Measurements from ENCODE around the gene SRRM2. TPM values are rescaled to one million over a fixed set of nuclear protein-coding genes. Genes with fewer than 3 reads are reported as not detected.

Gene SRRM2
- total RNA-seq, 1 experiment from 2014 or later: 746 TPM

- ChIA-PET CTCF (interaction anchor here (0.5 to 0.7 kb wide), 2 partner anchors 9 to 97 kb away, joined by 3 to 5 read pairs; no protein-coding TSS in a partner anchor), POLR2A (ENCODE audit: unreplicated experiment) (no interaction called here)
- Histone ChIP-seq H3K9me2 (ENCODE audit: insufficient read depth) (no peaks in the 10 kb centered on the region), H3K27me3 (ENCODE audit: insufficient read depth, low read depth) (no peaks in the 10 kb centered on the region), H4K20me1 (ENCODE audit: insufficient read depth) (peaks cover 46% of the 10 kb centered on the region), H3K4me3 (no peak overlapping the region), H3K36me3 (ENCODE audit: low read depth) (peaks cover 13% of the 10 kb centered on the region; the same call in 1 of the 2 replicates), H3K4me2 (no peak overlapping the region), H3K79me2 (ENCODE audit: low read depth) (peaks cover 37% of the 10 kb centered on the region), H2AFZ (no peak overlapping the region), H3K27ac (peak overlapping the region; percentile 19; the same call in 1 of the 2 replicates), H3K4me1 (replicated peaks; ENCODE audit: insufficient read depth) (peaks cover 13% of the 10 kb centered on the region), H3K9me3 (ENCODE audit: insufficient read depth, low read depth) (no peaks in the 10 kb centered on the region), H3F3A (ENCODE audit: insufficient read depth, low read depth) (peaks cover 74% of the 10 kb centered on the region)
- DNase-seq: peak in 1 of 2 experiments; percentile 49
- intact Hi-C loops (cut with micrococcal nuclease; ENCODE audit: unreplicated experiment): no loop called here
- no TSS peak for BruUV-seq (replicated peaks)
- TF ChIP-seq CTCF (conservative IDR thresholded peaks at IDR 0.05): no peak
- TF ChIP-seq EZH2 (IDR thresholded peaks at IDR 0.05; ENCODE audit: low read depth): no peak
Observed at GRCh38 chr16:2773188-2773968, 20.9 kb downstream of the SRRM2 start.

GRCh38 chr16:2774161-2774891, 21.9 kb downstream of the SRRM2 start:
- Histone ChIP-seq H2AFZ (no peak overlapping the region), H3F3A (ENCODE audit: insufficient read depth, low read depth) (peaks cover 69% of the 10 kb centered on the region), H3K9me3 (ENCODE audit: insufficient read depth, low read depth) (no peaks in the 10 kb centered on the region), H3K79me2 (ENCODE audit: low read depth) (peaks cover 45% of the 10 kb centered on the region), H3K9me2 (ENCODE audit: insufficient read depth) (no peaks in the 10 kb centered on the region), H3K4me1 (replicated peaks; ENCODE audit: insufficient read depth) (peaks cover 20% of the 10 kb centered on the region), H3K27ac (no peak overlapping the region), H3K4me3 (no peak overlapping the region), H3K36me3 (ENCODE audit: low read depth) (peaks cover 9% of the 10 kb centered on the region; the same call in 1 of the 2 replicates), H3K4me2 (no peak overlapping the region), H3K27me3 (ENCODE audit: insufficient read depth, low read depth) (no peaks in the 10 kb centered on the region), H4K20me1 (ENCODE audit: insufficient read depth) (peaks cover 36% of the 10 kb centered on the region)
- no peak for TF ChIP-seq EZH2 (IDR thresholded peaks at IDR 0.05; ENCODE audit: low read depth)
- no peak for TF ChIP-seq CTCF (conservative IDR thresholded peaks at IDR 0.05)
- ChIA-PET POLR2A (ENCODE audit: unreplicated experiment) (interaction anchor here (0.9 kb wide), 1 partner anchor 92 kb away, joined by 3 read pairs; the partner anchor contains the start of gene KCTD5), CTCF (interaction anchor here (0.7 kb wide), 1 partner anchor 10 kb away, joined by 3 read pairs; no protein-coding TSS in a partner anchor)
- BruUV-seq (replicated peaks): no TSS peak
- DNase-seq: no peak
- intact Hi-C loops (cut with micrococcal nuclease; ENCODE audit: unreplicated experiment): no loop called here

- peaks cover 51% of the 10 kb centered on the region for H3K79me2 ChIP-seq (ENCODE audit: low read depth)
- ChIA-PET POLR2A (ENCODE audit: unreplicated experiment) (interaction anchor here (0.7 to 0.9 kb wide), 2 partner anchors 24 to 93 kb away, joined by 3 to 5 read pairs; partner anchors contain the start of gene KCTD5), CTCF (no interaction called here)
- H3K4me1 ChIP-seq (replicated peaks; ENCODE audit: insufficient read depth): peaks cover 20% of the 10 kb centered on the region
- intact Hi-C loops (cut with micrococcal nuclease; ENCODE audit: unreplicated experiment): loop anchor here (5.0 kb wide), 1 partner anchor 42 kb away; the partner anchor contains the start of gene PRSS21
- DNase-seq: no peak
- H3F3A ChIP-seq (ENCODE audit: insufficient read depth, low read depth): peaks cover 61% of the 10 kb centered on the region
- BruUV-seq (replicated peaks): no TSS peak
- H2AFZ ChIP-seq: no peak overlapping the region
- no peak for TF ChIP-seq CTCF (conservative IDR thresholded peaks at IDR 0.05)
- no peak for TF ChIP-seq EZH2 (IDR thresholded peaks at IDR 0.05; ENCODE audit: low read depth)
- H3K9me3 ChIP-seq (ENCODE audit: insufficient read depth, low read depth): no peaks in the 10 kb centered on the region
- no peaks in the 10 kb centered on the region for H3K9me2 ChIP-seq (ENCODE audit: insufficient read depth)
- no peak overlapping the region; the same call in 1 of the 2 replicates for H3K27ac ChIP-seq
- H3K27me3 ChIP-seq (ENCODE audit: insufficient read depth, low read depth): no peaks in the 10 kb centered on the region
- peaks cover 28% of the 10 kb centered on the region for H4K20me1 ChIP-seq (ENCODE audit: insufficient read depth)
- peak overlapping the region; percentile 99 for H3K4me2 ChIP-seq
- no peak overlapping the region; the same call in 1 of the 2 replicates for H3K4me3 ChIP-seq
- H3K36me3 ChIP-seq (ENCODE audit: low read depth): peaks cover 4% of the 10 kb centered on the region; the same call in 1 of the 2 replicates
Observed at GRCh38 chr16:2775131-2775716, 22.8 kb downstream of the SRRM2 start.

All from PC-9 (cell line).